Testis (tissue), 2 donors: Measurements from ENCODE around the gene RAD21L1.

ENCODE experiments used
- POLR2A ChIP-seq: fragments of 450-650 bp; IDR thresholded peaks from one replicate; pipeline ENCODE4 v1.6.1; 2017; ENCODE audit warnings: antibody characterized with exemption, mild to moderate bottlenecking, moderate library complexity
- TF ChIP-seq, protein P1 (sequence below), 3 experiments: fragments of 450-650 bp in 2 of 3; fragments of 200-600 bp in 1 of 3; sonication (generic) in 1 of 3; IDR thresholded peaks; one replicate each; pipeline ENCODE4 v1.5.1; 2016 to 2019; ENCODE audit warnings: antibody characterized with exemption in 3 of 3, mild to moderate bottlenecking in 2 of 3, moderate library complexity in 1 of 3

DNA sequence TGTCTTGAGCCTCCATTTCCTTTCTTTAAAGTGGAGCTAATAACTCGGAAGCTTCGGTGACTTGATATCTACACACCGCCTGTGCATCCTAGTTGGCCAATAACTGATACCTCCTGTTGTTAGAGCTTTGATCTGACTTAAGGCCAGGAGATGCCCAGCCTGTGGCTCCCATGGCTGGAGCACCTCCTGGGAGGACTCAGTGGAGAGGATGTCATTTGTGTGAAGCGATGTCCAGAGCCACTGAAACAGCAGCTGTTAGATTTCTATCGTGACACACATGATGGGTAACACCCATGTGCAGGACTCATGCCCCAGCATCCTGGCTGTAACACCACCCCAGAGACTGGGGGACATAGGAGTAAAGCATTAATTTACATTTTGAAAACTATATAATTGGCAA is 72.3 kb downstream of the RAD21L1 start:
- TF ChIP-seq, protein P1, sequence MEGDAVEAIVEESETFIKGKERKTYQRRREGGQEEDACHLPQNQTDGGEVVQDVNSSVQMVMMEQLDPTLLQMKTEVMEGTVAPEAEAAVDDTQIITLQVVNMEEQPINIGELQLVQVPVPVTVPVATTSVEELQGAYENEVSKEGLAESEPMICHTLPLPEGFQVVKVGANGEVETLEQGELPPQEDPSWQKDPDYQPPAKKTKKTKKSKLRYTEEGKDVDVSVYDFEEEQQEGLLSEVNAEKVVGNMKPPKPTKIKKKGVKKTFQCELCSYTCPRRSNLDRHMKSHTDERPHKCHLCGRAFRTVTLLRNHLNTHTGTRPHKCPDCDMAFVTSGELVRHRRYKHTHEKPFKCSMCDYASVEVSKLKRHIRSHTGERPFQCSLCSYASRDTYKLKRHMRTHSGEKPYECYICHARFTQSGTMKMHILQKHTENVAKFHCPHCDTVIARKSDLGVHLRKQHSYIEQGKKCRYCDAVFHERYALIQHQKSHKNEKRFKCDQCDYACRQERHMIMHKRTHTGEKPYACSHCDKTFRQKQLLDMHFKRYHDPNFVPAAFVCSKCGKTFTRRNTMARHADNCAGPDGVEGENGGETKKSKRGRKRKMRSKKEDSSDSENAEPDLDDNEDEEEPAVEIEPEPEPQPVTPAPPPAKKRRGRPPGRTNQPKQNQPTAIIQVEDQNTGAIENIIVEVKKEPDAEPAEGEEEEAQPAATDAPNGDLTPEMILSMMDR (IDR thresholded peaks at IDR 0.05), result no peak
- no peak for TF ChIP-seq POLR2A
